ENCODE results near the gene CIAO1.

DNA sequence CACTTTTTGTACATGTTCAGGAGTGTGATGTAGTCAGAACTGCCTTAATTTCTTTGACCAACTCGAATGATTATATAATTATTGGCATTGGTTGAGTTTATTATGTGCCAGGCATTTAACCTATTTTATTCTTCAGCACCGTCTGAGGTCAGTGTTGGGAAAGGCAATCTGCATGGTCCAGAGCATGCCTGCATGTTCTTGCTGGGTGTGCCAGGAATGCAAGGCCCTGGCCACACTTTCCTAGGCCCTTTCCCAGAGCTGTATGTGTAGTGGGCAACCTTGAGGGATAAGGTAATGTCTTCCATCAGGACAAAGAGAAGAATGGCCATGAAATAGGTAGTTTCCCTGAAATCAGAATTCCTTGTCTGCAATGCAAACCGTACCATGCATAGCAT lies 49.0 kb downstream of the CIAO1 start:
- TF ChIP-seq, protein P1, sequence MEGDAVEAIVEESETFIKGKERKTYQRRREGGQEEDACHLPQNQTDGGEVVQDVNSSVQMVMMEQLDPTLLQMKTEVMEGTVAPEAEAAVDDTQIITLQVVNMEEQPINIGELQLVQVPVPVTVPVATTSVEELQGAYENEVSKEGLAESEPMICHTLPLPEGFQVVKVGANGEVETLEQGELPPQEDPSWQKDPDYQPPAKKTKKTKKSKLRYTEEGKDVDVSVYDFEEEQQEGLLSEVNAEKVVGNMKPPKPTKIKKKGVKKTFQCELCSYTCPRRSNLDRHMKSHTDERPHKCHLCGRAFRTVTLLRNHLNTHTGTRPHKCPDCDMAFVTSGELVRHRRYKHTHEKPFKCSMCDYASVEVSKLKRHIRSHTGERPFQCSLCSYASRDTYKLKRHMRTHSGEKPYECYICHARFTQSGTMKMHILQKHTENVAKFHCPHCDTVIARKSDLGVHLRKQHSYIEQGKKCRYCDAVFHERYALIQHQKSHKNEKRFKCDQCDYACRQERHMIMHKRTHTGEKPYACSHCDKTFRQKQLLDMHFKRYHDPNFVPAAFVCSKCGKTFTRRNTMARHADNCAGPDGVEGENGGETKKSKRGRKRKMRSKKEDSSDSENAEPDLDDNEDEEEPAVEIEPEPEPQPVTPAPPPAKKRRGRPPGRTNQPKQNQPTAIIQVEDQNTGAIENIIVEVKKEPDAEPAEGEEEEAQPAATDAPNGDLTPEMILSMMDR (conservative IDR thresholded peaks at IDR 0.05 in 1 of 2, IDR thresholded peaks at IDR 0.05 in 1 of 2; ENCODE audit: low read depth in 1 of 2, low read length in 2 of 2) = no peak
- TF ChIP-seq EZH2 (IDR thresholded peaks at IDR 0.05; ENCODE audit: low read length, missing control alignments) = no peak
